HS-5 (cell line): ENCODE data around the gene IBA57.

ENCODE experiments used
- DNase-seq: peaks from one replicate; pipeline ENCODE4 v3.0.0-alpha.2; 2012; ENCODE audit warnings: low read depth

The IBA57 gene

GRCh38 chr1:228190778-228191177 lies 25.2 kb downstream of the IBA57 start:
- DNase-seq = no peak

- DNase-seq = no peak
Observed at GRCh38 chr1:228194436-228194835, 28.8 kb downstream of the IBA57 start.

GRCh38 chr1:228194921-228195812 lies 29.6 kb downstream of the IBA57 start:
- no peak for DNase-seq

- DNase-seq = no peak
Observed at GRCh38 chr1:228197555-228198147, 32.0 kb downstream of the IBA57 start.

- DNase-seq = no peak
Observed at GRCh38 chr1:228198977-228199590, 33.5 kb downstream of the IBA57 start.

GRCh38 chr1:228204958-228205357 lies 39.4 kb downstream of the IBA57 start:
- DNase-seq = no peak

GRCh38 chr1:228205526-228206436 lies 40.2 kb downstream of the IBA57 start:
- no peak for DNase-seq

- DNase-seq = no peak
Observed at GRCh38 chr1:228206582-228207351, 41.2 kb downstream of the IBA57 start.

GRCh38 chr1:228207381-228207810 lies 41.8 kb downstream of the IBA57 start:
- no peak for DNase-seq

GRCh38 chr1:228207851-228208821 lies 42.5 kb downstream of the IBA57 start, which contains the start of gene OBSCN:
TSS of gene OBSCN (plus strand) at chr1:228208044. CDS start at chr1:228211784, 3,740 bp downstream.
- DNase-seq = no peak

- DNase-seq = no peak
Observed at GRCh38 chr1:228208831-228209551, 43.4 kb downstream of the IBA57 start.

GRCh38 chr1:228209657-228210056 lies 44.1 kb downstream of the IBA57 start:
- DNase-seq = no peak

GRCh38 chr1:228210076-228210651 lies 44.6 kb downstream of the IBA57 start:
- DNase-seq = no peak

GRCh38 chr1:228210712-228211530 lies 45.3 kb downstream of the IBA57 start:
- no peak for DNase-seq

GRCh38 chr1:228211531-228212414 lies 46.2 kb downstream of the IBA57 start:
- DNase-seq = no peak

- DNase-seq = no peak
Observed at GRCh38 chr1:228212415-228212965, 46.9 kb downstream of the IBA57 start.
